H9 (cell line): ENCODE data around the gene RNASET2. TPM values are rescaled to one million over a fixed set of nuclear protein-coding genes. Genes with fewer than 3 reads are reported as not detected.

Experiments used
- DNase-seq: peaks from one replicate; pipeline ENCODE4 v3.0.0-alpha.2; 2017
- H2AFZ ChIP-seq: one replicate; pipeline ENCODE4 v1.6.1; 2013; ENCODE audit warnings: mild to moderate bottlenecking, low read length, control low read depth, moderate library complexity
- H2AK5ac ChIP-seq: 2 replicates; pipeline ENCODE4 v1.6.1; 2013; ENCODE audit warnings: low read length, control low read depth, mixed read lengths; ENCODE audit not compliant: insufficient read length
- H2BK120ac ChIP-seq: one replicate; pipeline ENCODE4 v1.6.1; 2013; ENCODE audit warnings: low read depth, mild to moderate bottlenecking, low read length, control low read depth, inconsistent platforms; ENCODE audit not compliant: poor library complexity, severe bottlenecking
- H2BK12ac ChIP-seq: 2 replicates; pipeline ENCODE4 v1.6.1; 2013; ENCODE audit warnings: low read length, control low read depth, mixed read lengths, low read depth; ENCODE audit not compliant: insufficient read length
- H2BK15ac ChIP-seq: 2 replicates; pipeline ENCODE4 v1.6.1; 2013; ENCODE audit warnings: low read depth, low read length, control low read depth
- H2BK20ac ChIP-seq: one replicate; pipeline ENCODE4 v1.6.1; 2013; ENCODE audit warnings: low read depth, mild to moderate bottlenecking, low read length, control low read depth, inconsistent platforms; ENCODE audit not compliant: poor library complexity, severe bottlenecking
- H2BK5ac ChIP-seq: 2 replicates; pipeline ENCODE4 v1.6.1; 2013; ENCODE audit warnings: low read length, control low read depth, mixed read lengths; ENCODE audit not compliant: insufficient read length
- H3K14ac ChIP-seq: 2 replicates; pipeline ENCODE4 v1.6.1; 2013; ENCODE audit warnings: low read length, control low read depth; ENCODE audit not compliant: insufficient read depth
- H3K18ac ChIP-seq: 2 replicates; pipeline ENCODE4 v1.6.1; 2013; ENCODE audit warnings: low read depth, mild to moderate bottlenecking, mixed read lengths, low read length, control low read depth; ENCODE audit not compliant: insufficient read length
- H3K23ac ChIP-seq: 2 replicates; pipeline ENCODE4 v1.6.1; 2013; ENCODE audit warnings: low read length, control low read depth, mixed read lengths, low read depth; ENCODE audit not compliant: insufficient read length
- H3K23me2 ChIP-seq: 2 replicates; pipeline ENCODE4 v1.6.1; 2013; ENCODE audit warnings: low read depth, mild to moderate bottlenecking, mixed read lengths, low read length, control low read depth; ENCODE audit not compliant: insufficient read length, poor library complexity, severe bottlenecking
- H3K27ac ChIP-seq: 2 replicates; pipeline ENCODE4 v1.5.1; 2013; ENCODE audit warnings: low read length, control low read depth, mixed read lengths, low read depth; ENCODE audit not compliant: insufficient read length
- H3K27me3 ChIP-seq: 2 replicates; pipeline ENCODE4 v1.6.1; 2013; ENCODE audit warnings: low read length, control low read depth, inconsistent platforms; ENCODE audit not compliant: insufficient read depth
- H3K4ac ChIP-seq: 2 replicates; pipeline ENCODE4 v1.6.1; 2013; ENCODE audit warnings: low read depth, mild to moderate bottlenecking, control low read depth, inconsistent platforms, low read length, moderate library complexity
- H3K4me1 ChIP-seq: 2 replicates; pipeline ENCODE4 v1.6.1; 2013; ENCODE audit warnings: low read length, control low read depth, inconsistent platforms; ENCODE audit not compliant: insufficient read depth
- H3K4me2 ChIP-seq: 2 replicates; pipeline ENCODE4 v1.6.1; 2013; ENCODE audit warnings: low read length, control low read depth, mixed read lengths; ENCODE audit not compliant: insufficient read length, insufficient read depth
- H3K56ac ChIP-seq: 2 replicates; pipeline ENCODE4 v1.6.1; 2013; ENCODE audit warnings: low read depth, mild to moderate bottlenecking, mixed read lengths, low read length, control low read depth; ENCODE audit not compliant: insufficient read length
- H3K79me1 ChIP-seq: 2 replicates; pipeline ENCODE4 v1.6.1; 2013; ENCODE audit warnings: low read depth, mild to moderate bottlenecking, moderate library complexity, low read length, control low read depth, inconsistent platforms; ENCODE audit not compliant: insufficient read depth, poor library complexity, severe bottlenecking
- H3K79me2 ChIP-seq: 2 replicates; pipeline ENCODE4 v1.6.1; 2013; ENCODE audit warnings: low read length, control low read depth, inconsistent platforms; ENCODE audit not compliant: insufficient read depth
- H3K9ac ChIP-seq: 2 replicates; pipeline ENCODE4 v1.6.1; 2013; ENCODE audit warnings: low read length, control low read depth, mixed read lengths; ENCODE audit not compliant: insufficient read length; ENCODE audit errors: extremely low read depth
- H3K9me3 ChIP-seq: one replicate; pipeline ENCODE4 v1.6.1; 2013; ENCODE audit warnings: low read depth, low read length, inconsistent platforms; ENCODE audit not compliant: control insufficient read depth
- H3T11ph ChIP-seq: one replicate; pipeline ENCODE4 v1.6.1; 2013; ENCODE audit warnings: mild to moderate bottlenecking, low read length, control low read depth, inconsistent platforms
- H4K20me1 ChIP-seq: one replicate; pipeline ENCODE4 v1.6.1; 2013; ENCODE audit not compliant: control insufficient read depth, insufficient read length, insufficient read depth
- H4K5ac ChIP-seq: 2 replicates; pipeline ENCODE4 v1.6.1; 2013; ENCODE audit warnings: low read depth, mild to moderate bottlenecking, mixed read lengths, low read length, control low read depth; ENCODE audit not compliant: insufficient read length
- H4K8ac ChIP-seq: replicated peaks from 2 replicates; pipeline ENCODE4 v1.6.1; 2013; ENCODE audit warnings: low read length, control low read depth, mixed read lengths, low read depth; ENCODE audit not compliant: insufficient read length
- H4K91ac ChIP-seq: 2 replicates; pipeline ENCODE4 v1.6.1; 2013; ENCODE audit warnings: low read depth, mild to moderate bottlenecking, moderate library complexity, mixed read lengths, low read length, control low read depth; ENCODE audit not compliant: insufficient read length
- H3K27ac Mint-ChIP-seq, 3 experiments: 2 replicates in 2 of 3; 3 replicates in 1 of 3; pipeline ENCODE4 v1.8.0; 2020 to 2021; ENCODE audit warnings: mixed read lengths in 3 of 3, mild to moderate bottlenecking in 1 of 3, moderate library complexity in 1 of 3
- H3K27me3 Mint-ChIP-seq: 2 replicates; pipeline ENCODE4 v1.8.0; 2021; ENCODE audit warnings: low read depth, mild to moderate bottlenecking, moderate library complexity, mixed read lengths
- H3K36me3 Mint-ChIP-seq, 3 experiments: 2 replicates in 2 of 3; 3 replicates in 1 of 3; pipeline ENCODE4 v1.8.0; 2020 to 2021; ENCODE audit warnings: low read depth in 3 of 3, mixed read lengths in 3 of 3; ENCODE audit not compliant: insufficient read depth in 1 of 3
- H3K4me1 Mint-ChIP-seq, 2 experiments: 2 replicates each; pipeline ENCODE4 v1.8.0; 2020; ENCODE audit warnings: mixed read lengths in 2 of 2
- H3K4me3 Mint-ChIP-seq, 2 experiments: 2 replicates in 1 of 2; 3 replicates in 1 of 2; pipeline ENCODE4 v1.8.0; 2020 to 2021; ENCODE audit warnings: mild to moderate bottlenecking in 2 of 2, mixed read lengths in 2 of 2, moderate library complexity in 1 of 2
- H3K9me3 Mint-ChIP-seq, 2 experiments: 2 replicates in 1 of 2; 3 replicates in 1 of 2; pipeline ENCODE4 v1.8.0; 2020; ENCODE audit warnings: mild to moderate bottlenecking in 2 of 2, mixed read lengths in 2 of 2, moderate library complexity in 1 of 2
- CTCF ChIP-seq: fragments of 200-600 bp; sonication (generic); conservative IDR thresholded peaks from 3 replicates; pipeline ENCODE4 v1.8.0; 2021; ENCODE audit warnings: antibody characterized with exemption, mild to moderate bottlenecking
- WGBS: extraction: QIAGEN DNeasy Blood & Tissue Kit; methylation state at CpG from one replicate; pipeline ENCODE4 v1.1.7; 2013; ENCODE audit warnings: missing lambda C conversion rate, low lambda C conversion rate, mixed read lengths; ENCODE audit not compliant: insufficient read length; ENCODE audit errors: extremely low coverage; 5-methylcytosine and 5-hydroxymethylcytosine counted together
- total RNA-seq: library from RNA; stranded (reverse); gene quantifications from 2 replicates; pipeline ENCODE4 v1.2.1, GENCODE V29; 2021

Gene RNASET2
- total RNA-seq, 1 experiment from 2014 or later, result 28.2 TPM

GRCh38 chr6:166988674-166989201, 32.4 kb upstream of the RNASET2 start:
- H3K4me3 Mint-ChIP-seq, result no peak overlapping the region; a peak in 1 of 5 replicates
- H3K9ac ChIP-seq, result no peak overlapping the region
- H2BK5ac ChIP-seq, result no peak overlapping the region
- peak overlapping the region in 2 of 3 experiments; percentile 68 to 82; a peak in 3 of 7 replicates for H3K27ac Mint-ChIP-seq
- peaks cover 28 to 33% of the 10 kb centered on the region in 2 experiments for H3K4me1 Mint-ChIP-seq
- H2BK12ac ChIP-seq, result no peak overlapping the region
- H3K27me3 ChIP-seq, result no peaks in the 10 kb centered on the region
- H3K23me2 ChIP-seq, result no peaks in the 10 kb centered on the region
- H3K27ac ChIP-seq, result no peak overlapping the region
- no peak overlapping the region for H4K5ac ChIP-seq
- no peak overlapping the region for H2AK5ac ChIP-seq
- H3K18ac ChIP-seq, result no peak overlapping the region
- no peaks in the 10 kb centered on the region for H3K9me3 ChIP-seq
- peak; percentile 45 for DNase-seq
- H4K20me1 ChIP-seq, result no peaks in the 10 kb centered on the region
- H3K79me2 ChIP-seq, result no peaks in the 10 kb centered on the region
- no peak overlapping the region for H3K56ac ChIP-seq
- no peak overlapping the region for H4K91ac ChIP-seq
- no peak overlapping the region for H2BK15ac ChIP-seq
- H2AFZ ChIP-seq, result no peak overlapping the region
- no peak for TF ChIP-seq CTCF
- H3K27me3 Mint-ChIP-seq, result no peaks in the 10 kb centered on the region
- no peak overlapping the region for H3K4ac ChIP-seq
- no peak overlapping the region for H3T11ph ChIP-seq
- no peak overlapping the region for H3K4me2 ChIP-seq
- H3K36me3 Mint-ChIP-seq, result peaks cover 21 to 31% (median 30%) of the 10 kb centered on the region in 3 experiments
- H3K79me1 ChIP-seq, result no peaks in the 10 kb centered on the region
- peaks cover 7% of the 10 kb centered on the region for H3K4me1 ChIP-seq
- H3K9me3 Mint-ChIP-seq, result peaks cover 3 to 4% of the 10 kb centered on the region in 2 experiments; a peak in 3 of 5 replicates
- peak overlapping the region; percentile 12 for H2BK120ac ChIP-seq
- H2BK20ac ChIP-seq, result no peak overlapping the region
- no peak overlapping the region for H4K8ac ChIP-seq
- H3K14ac ChIP-seq, result no peak overlapping the region
- no CpG with 5 or more reads among the region's 3 CpGs for WGBS
- H3K23ac ChIP-seq, result no peak overlapping the region
